ENCODE results near the gene B3GNT3.
A peak's percentile ranks its signal among the peaks of the same experiment; 100 is the strongest.
"Not testable (repeated sequence)": the region's sequence is repeated elsewhere in the genome, so short reads cannot be mapped to it uniquely, and the experiment has no call there.

Gene B3GNT3

DNA sequence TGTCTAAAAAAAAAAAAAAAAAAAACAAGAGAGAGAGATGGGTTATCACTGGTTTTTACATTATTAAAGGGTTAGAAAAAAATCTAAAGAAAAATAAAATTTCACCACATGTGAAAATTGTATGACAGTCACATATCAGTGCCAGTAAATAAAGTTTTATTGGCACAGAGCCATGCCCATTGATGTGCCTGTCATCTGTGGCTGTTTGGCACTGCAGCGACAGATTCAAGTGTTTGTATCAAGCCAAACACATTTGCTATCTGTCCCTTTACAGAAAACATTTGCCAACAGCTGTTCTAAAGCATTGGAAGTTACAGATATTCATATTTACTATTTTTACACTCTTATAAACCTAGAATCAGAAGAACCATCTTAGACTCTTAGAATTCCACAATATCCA lies 27.4 kb upstream of the B3GNT3 start:
- no peak for DNase-seq

DNA sequence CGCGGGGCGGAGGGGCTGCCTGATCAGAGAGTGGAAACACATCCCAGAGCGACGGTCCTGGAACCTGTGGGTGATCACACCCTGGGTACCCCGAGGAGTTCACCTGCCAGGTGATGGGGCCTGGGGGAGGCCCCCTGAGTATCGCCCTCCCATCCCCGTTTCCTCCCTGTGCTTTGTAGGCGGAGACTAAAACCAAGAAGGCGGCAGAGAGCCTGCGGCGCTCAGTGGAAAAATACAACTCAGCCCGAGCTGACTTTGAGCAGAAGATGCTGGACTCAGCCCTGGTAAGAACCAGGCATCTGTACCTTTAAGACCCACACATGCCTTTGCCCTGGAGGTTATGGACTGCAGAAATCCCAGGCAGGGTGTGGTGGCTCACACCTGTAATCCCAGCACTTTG lies 24.3 kb upstream of the B3GNT3 start:
- DNase-seq, result no peak

DNA sequence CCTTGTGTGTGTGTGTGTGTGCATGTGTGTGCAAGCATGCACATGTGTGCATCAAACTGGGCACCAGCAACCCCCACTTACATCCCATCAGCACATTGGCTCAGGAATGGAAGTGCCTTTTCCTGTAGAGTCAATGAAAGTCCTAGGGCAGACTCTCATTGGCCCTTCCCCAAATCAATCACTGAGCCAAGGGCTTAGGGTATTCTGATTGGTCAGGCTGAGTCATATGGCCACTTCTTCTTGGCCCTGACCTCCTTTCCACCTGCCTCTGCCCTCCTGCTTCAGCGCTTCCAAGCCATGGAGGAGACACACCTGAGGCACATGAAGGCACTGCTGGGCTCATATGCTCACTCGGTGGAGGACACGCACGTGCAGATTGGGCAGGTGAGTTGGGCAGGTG lies 22.8 kb upstream of the B3GNT3 start:
- no peak for DNase-seq

DNA sequence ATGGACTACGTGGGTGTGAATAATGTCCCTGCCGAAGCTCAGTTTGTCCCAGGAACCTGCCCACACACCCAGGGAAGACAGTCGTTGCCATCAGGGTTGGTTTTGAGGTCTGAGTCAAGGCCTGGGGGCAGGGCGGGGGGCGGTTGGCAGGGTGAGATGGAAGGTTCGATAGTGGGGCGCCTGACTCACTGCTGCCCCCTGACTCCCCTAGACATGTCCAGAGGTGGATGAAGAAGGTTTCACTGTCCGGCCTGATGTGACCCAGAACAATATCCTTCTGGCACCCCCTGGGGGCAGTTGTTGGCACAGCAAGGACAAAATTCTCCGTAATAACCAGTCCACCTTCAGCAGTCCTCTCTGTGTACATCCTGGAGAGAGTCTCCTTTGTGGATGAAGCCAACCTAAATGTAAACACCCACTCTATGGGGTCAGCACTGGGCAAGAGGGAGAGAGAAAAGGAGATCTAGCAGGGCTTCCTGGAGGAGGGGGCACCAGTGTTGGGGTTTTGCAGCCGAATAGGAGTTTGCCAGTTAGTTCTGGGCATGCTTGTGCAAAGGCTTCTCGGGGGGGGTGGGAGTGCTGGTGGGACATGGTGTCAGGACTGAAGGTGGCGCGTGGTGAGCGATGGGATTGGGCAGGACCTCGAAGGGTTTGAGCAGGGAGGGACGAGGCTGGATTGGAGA lies 19.6 kb upstream of the B3GNT3 start:
- no peak for DNase-seq

DNA sequence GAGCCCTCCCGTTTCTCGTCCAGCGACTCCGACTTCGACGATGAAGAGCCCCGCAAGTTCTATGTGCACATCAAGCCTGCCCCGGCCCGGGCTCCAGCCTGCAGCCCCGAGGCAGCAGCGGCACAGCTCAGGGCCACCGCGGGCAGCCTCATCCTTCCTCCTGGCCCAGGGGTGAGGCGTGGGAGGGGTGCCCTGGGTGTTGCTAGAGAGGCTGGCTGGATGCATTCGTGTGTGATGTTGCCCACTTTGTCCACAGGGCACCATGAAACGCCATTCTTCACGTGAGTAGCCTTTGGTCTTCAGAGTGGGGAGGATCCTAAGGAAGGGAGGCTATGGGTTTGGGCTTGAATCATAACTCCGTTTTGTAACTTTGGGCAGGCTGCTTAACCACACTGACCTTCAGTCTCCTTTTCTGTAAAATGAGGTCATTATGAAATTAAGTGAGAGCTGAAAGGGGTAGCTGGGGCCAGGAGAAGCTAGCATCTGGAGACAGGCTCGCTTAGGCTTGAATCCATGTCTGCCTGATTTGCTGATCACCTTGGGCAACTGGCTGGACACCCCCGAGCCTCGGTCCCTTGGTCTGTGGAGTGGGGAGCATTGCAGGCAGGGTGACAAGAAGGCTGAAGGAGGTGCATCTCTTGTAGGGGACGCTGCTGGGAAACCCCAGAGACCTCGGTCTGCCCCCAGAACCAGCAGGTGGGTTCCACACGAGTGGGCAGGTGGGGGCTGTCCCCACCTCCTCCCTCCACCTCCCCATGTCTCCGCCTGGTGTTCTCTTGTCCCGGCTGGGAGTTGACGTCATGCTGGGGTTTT lies 18.7 kb upstream of the B3GNT3 start:
- no peak for DNase-seq

DNA sequence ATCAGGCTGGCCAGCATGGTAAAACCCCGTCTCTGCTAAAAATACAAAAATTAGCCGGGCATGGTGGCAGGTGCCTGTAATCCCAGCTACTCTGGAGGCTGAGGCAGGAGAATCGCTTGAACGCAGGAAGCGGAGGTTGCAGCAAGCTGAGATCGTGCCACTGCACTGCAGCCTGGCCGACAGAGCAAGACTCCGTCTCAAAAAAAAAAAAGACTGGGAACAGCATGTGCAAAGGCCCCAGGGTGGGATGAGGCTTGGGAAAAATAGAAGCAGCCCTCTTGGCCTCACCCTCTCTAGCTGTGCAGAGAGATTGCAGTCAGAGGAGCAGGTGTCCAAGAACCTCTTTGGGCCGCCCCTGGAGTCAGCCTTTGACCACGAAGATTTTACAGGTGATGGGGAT lies 17.1 kb upstream of the B3GNT3 start:
- not testable (repeated sequence) for DNase-seq

DNA sequence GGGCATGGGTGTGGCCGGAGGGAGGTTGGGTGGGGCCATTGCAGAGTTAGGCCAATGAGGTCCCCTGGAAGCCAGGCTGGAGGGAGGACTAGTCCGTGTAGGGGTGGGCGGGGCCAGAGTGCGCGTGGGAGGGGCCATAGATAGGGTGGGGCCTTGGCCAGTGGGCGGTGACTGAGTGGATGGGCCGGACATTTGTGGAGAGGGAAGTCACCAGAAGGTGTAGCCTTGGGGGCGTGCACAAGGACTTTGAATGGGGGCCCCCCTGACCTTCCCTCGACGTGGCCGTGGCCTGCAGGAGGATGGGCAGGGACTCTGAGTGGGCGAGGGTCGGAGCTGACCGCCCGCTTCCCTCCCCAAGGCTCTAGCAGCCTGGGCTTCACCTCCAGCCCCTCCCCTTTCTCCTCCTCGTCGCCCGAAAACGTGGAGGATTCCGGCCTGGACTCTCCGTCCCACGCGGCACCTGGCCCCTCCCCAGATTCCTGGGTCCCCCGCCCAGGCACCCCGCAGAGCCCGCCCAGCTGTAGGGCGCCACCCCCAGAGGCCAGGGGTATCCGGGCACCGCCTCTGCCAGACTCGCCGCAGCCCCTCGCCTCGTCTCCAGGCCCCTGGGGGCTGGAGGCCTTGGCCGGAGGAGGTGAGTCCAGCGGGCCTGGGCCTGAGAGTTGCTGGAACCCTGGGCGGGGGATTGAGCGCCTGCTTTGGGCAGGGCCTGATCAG lies 16.5 kb upstream of the B3GNT3 start:
- no peak for DNase-seq

DNA sequence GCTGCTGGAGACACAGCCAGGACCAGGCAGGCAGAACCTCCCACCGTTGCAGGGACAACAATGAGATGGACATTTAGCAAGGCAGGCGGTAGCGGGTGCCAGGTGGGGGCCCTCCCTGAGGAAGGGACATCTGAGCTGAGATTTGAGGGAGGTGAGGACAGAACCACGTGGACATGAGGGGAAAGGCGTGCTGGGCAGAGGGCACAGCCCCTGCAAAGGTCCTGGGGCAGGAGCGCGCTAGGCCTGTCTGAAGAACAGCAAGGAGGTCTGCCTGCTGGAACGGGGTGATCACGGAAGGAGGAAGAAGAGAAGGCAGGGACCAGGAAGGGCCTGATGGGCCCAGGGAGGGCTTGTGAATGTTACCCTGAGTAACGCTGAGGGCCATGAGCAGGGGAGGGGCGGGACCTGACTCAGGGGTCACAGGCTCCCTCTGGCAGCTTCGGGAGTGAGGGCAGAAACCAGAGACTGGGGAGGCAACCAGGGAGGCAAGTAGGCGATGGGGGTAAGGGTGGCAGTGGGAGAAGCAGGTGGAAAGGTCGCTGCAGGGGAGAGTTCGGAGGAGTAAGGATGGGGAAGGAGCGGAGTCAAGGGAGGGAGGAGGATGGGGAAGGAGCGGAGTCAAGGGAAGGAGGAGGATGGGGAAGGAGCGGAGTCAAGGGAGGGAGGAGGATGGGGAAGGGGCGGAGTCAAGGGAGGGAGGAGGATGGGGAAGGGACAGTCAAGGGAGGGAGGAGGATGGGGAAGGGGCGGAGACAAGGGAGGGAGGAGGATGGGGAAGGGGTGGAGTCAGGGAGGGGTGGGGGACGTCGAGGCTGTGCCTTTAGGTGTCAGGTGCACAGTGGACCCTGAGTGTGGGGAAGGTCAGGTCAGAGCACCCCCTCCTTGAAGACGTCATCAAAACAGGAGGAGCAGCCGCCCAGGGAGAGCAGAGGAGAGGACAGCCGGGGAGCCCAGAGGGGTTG lies 15.7 kb upstream of the B3GNT3 start:
- DNase-seq, result no peak

DNA sequence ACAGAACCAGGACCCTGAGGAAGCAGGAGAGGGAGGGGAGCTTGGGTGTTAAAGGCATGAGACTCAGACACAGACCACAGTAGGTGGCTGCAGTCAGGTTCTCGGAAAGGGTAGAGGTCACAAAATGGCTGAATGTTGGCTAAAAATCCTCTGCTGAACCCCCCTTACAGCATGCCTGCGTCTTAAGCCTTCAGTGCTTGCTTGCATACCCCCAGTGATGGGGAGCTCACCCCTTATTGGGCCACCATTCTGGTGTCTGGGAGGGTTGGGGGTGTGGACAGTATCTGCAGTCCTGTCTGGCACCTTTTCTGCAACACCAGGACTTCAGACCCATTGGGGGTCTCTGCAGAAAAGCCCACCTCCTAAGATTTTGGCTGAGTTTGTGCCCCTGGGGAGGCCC lies 14.2 kb upstream of the B3GNT3 start:
- no peak for DNase-seq

DNA sequence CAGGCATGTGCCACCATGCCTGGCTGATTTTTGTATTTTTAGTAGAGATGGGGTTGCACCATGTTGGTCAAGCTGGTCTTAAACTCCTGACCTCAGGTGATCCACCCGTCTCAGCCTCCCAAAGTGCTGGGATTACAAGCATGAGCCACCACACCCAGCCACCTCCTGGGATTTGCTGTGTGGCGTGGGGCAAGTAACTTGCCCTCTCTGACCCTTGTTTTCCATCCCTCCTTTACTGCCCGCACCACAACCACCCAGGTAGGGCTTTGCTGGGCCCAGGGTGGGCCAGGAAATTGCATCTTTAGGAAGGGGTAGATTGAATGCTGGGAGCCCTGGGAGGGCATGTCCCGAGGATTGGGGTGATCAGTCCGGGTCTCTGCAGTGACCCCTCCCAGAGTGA lies 11.2 kb upstream of the B3GNT3 start:
- DNase-seq, result not testable (repeated sequence)

DNA sequence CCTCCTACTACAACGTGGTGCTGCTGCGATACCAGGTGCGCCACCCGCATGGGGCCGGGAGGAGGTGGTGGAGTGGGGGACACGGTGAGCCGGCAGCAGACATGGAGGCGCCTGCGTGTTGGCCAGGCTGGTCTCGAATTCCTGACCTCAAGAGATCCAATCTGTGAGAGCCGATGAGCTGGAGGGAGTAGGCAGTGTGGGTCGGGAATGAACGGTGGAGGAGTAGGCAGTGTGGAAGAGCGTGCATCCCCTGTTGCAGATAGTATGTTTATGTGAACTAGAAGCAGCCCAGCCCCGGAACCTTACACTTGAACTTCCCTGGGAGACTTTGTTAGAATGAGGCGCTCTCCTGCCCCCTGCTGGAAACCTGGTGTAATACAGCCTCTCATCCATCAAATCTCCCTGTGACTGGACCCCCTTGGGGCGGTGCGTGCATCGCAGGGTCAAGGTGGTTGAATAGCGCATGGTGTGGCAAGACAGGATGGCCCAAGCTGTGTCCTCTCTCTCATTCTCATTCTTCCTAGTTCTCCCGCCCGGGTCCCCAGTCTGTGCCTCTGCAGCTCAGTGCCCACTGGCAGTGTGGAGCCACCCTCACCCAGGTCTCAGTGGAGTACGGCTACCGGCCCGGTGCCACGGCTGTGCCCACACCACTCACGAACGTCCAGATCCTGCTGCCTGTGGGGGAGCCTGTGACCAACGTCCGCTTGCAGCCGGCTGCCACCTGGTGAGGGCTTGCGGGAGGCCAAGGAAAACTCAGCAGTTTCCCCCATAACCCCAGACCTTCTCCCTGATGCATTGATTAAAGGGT lies 10.5 kb upstream of the B3GNT3 start:
- DNase-seq, result peak; percentile 31

DNA sequence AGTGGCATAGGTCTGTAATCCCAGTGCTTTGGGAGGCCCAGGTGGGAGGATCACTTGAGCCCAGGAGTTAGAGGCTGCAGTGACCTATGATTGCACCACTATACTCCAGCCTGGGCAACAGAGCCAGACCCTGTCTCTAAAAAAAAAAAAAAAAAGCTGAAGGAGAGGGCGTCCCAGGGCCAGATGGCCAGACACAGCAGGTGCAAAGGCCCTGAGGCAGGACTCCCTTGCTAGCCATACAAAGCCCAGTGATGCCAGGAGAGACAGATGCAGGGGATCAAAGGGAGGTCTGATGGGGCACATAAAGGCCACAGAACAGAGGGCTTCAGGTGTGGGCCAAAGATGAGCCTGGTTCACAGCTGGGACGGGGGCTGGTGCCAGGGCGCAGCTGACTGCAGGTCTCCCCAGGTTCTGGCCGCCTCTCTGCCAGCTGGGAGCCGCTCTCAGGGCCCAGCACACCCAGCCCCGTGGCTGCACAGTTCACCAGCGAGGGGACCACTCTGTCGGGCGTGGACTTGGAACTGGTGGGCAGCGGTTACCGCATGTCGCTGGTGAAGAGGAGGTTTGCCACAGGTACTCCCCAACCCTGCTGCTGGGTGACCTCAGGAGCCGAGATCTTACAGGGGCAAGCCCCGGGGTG lies 7.5 kb upstream of the B3GNT3 start:
- no peak for DNase-seq

DNA sequence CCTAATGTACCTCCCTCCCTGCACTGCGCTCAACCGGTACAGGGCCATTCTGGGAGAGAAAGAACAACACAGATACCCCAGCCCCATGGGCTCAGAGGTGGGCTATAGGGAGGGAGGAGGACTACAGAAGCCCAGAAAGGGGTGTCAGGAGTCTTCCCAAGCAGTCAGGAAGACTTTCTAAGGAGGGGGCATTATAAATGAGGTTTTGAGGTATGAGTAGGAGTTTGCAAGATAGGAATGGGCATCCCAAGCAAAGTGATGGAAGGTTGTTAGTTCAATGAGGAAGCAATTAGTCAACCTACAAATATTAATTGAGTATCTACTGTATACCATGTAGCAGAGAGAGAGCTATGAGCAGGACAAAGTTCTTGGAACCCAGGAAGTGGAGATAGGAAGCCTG lies 6.3 kb upstream of the B3GNT3 start:
- no peak for DNase-seq

DNA sequence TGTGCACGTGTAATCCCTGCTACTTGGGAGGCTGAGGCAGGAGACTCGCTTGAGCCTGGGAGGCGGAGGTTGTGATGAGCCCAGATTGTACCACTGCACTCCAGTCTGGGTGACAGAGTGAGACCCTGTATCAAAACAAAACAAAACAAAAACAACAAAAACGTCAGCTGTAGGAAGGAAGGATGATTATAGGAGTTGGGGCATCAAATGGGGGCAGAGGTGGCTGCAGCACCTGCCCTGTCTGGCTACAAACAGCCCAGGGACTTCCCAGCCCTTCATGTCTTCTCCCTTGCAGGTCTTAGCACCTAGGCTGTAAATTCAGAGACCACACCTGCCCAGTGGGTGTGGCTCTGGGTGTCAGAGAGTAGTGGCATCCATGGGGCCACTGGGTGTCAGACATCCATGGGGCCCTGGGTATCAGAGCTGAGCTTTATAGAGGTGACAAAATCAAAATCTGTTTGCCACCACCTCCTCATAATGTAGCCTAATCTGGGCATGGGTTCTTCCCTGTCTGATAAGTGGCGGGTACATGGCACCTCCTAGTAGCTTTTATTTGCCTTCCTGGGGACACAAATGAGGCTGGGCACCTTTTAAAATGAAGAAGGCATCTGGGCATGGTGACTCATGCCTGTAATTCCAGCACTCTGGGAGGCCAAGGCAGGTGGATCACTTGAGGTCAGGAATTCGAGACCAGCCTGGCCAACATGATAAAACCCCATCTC lies 4.7 kb upstream of the B3GNT3 start:
- DNase-seq, result no peak

DNA sequence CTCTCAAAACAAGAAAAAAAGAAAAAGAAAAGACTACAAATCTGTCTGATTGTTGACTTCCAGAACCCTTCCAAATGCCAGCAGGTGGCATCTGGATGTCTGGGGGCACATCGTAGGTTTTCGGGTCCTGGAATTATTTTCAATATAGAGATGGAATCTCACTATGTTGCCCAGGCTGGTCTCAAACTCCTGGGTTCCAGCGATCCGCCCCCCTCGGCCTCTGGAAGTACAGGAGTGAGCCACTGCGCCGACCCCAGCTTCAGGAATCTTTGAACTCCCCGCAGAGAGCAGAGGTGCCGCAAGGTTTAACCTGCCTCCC lies 567 bp upstream of the B3GNT3 start:
- no peak for DNase-seq

DNA sequence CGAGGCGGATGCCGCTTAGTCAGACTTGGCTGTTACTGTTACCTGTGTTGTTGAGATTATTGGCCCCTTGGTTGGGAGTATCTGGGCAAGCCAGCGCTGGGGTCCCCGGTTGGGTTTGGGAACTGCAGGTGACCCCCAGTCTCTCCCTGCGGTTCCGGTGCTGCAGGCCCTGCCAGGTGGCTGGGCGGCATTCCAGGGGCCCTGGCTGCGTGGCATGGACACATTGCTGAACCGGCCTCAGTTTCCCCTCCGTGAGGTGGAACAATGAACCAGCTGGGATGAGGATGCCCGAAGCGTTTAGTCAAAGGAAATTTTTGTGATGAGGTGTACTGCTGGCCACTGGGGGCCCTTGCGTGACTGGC lies 538 bp downstream of the B3GNT3 start:
- no peak for DNase-seq

DNA sequence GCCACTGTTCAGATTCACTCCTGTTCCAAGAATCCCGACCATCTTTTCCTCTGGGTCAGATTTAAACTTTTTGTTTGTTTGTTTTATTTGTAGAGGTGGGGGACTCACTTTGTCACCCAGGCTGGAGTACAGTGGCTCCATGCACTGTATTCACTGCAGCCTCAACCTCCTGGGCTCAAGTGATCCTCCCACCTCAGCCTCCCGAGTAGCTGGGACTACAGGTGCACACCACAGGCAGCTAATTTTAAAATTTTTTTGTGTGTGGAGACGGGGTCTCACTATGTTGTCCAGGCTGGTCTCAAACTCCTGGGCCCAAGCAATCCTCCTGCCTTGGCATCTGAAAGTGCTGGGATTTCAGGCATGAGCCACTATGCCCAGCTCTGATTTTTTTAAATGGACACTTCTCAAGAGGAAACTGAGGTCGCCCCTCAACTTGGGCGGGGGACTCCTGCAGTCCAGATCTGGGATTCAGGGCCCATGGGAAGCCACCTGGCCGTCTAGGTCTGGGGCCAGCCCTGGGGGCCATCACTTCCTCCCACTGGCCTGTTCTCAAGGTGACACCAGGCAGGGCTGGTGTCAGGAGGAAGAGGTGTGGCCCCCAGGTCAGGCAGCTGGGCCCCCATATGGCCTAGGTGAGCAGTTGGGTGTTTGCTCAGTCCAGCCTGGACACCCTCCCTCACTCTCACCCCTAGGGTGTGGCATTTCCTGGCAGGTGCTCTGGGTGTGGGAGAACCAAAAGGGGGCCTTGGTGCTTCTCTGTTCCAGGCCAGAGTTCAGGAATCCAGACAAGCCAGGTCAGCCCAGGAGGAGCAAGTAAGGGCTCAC lies 1.3 kb downstream of the B3GNT3 start:
- no peak for DNase-seq

DNA sequence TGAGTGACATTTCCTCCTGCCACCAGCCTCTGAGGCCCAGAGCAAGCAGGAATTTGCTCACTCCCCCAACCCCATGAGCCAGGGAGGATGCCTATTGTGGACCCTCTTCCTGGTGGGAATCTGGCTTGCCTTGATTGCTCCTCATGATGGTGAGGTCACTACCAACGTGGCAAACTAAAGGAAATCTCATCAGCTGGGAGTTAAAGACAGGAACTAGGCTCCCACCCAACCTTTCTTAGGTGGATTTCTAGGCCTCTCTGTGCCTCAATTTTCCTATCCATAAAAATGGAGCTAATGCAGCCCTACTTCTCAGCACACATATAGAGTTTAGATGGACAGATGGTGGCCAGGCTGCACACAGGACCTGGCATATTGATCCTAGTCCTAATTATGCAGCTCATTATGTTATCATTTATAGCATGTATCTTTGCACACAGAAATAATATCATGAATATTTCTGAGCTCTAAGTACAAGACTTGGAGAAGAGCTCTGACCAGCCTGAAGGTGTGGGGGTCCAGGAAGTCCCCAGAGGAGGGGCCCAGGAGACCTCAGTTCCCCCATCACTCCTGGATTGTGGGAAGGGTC lies 2.0 kb downstream of the B3GNT3 start:
- no peak for DNase-seq

DNA sequence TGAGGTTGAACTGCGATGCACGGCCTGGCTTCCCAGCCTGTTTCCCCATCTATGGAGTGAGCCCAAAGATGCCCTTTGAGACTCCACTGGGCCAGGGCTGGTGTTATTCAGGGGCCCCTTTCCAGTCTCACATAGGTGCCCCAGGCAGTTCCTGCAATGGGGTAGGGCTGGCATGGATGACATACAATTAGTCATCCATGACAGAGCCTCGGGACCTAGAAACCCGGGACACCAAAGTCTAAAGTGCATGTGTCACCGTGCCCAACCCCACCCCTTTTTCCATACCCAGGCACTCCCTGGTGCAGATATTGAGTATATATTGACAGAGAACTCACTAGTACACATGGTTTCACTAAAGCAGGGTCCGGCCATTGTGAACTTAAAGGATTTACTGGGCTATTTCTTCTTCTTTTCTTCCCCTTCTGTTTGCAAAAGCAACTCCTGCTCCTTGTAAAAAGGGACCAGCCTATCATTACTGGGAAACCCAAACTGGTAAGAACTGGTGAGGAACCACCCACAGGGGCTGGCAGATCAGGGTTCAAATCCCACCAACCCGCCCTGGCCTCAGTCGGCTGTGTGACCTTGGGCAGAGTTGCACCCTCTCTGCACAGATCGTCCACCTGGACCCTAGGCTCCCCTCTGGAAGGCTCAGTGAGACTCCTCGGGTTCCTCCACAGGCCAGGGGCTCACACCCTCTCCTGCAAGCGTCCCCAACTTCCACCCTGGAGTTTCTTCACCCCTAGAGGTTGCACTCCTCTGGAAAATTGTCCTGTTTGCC lies 2.7 kb downstream of the B3GNT3 start:
- DNase-seq, result no peak

Measured in COR-L47 (cell line).